Renal cortical epithelial cell (primary cell): ENCODE data around the gene RPTN. TPM values are rescaled to one million over a fixed set of nuclear protein-coding genes. Genes with fewer than 3 reads are reported as not detected.

ENCODE experiments used
- DNase-seq: peaks from one replicate; pipeline ENCODE4 v3.0.0-alpha.2; 2011; ENCODE audit warnings: low read depth
- total RNA-seq: library from RNA; depleted of rRNA; stranded (reverse); fragments of >200 nt; gene quantifications from 2 replicates; pipeline ENCODE4 v1.2.3, GENCODE V29; 2014

RPTN gene
- 0.10 TPM in 1 of 2 replicates, not detected in the other for total RNA-seq

GRCh38 chr1:152159144-152159543 is at the start of gene RPTN:
Gene RPTN (minus strand): TSS chr1:152159228. CDS start chr1:152157889, 1,339 bp downstream.
- no peak for DNase-seq

GRCh38 chr1:152198982-152199381 is 40.0 kb upstream of the RPTN start:
- DNase-seq: peak; percentile 42

GRCh38 chr1:152197361-152197941 is 38.4 kb upstream of the RPTN start:
- DNase-seq: no peak

GRCh38 chr1:152191711-152192110 is 32.7 kb upstream of the RPTN start:
- no peak for DNase-seq

- DNase-seq: peak; percentile 23
Observed at GRCh38 chr1:152191260-152191659, 32.2 kb upstream of the RPTN start.

GRCh38 chr1:152190589-152190988 is 31.6 kb upstream of the RPTN start:
- peak; percentile 26 for DNase-seq

GRCh38 chr1:152189657-152190442 is 30.8 kb upstream of the RPTN start:
- peak; percentile 63 for DNase-seq

- peak; percentile 58 for DNase-seq
Observed at GRCh38 chr1:152188673-152189591, 29.9 kb upstream of the RPTN start.

- DNase-seq: peak; percentile 19
Observed at GRCh38 chr1:152186556-152187285, 27.7 kb upstream of the RPTN start.

GRCh38 chr1:152185544-152186391 is 26.7 kb upstream of the RPTN start:
- DNase-seq: peak; percentile 76

GRCh38 chr1:152182944-152183361 is 23.9 kb upstream of the RPTN start:
- peak; percentile 80 for DNase-seq

- peak; percentile 54 for DNase-seq
Observed at GRCh38 chr1:152182431-152182830, 23.4 kb upstream of the RPTN start.

- DNase-seq: no peak
Observed at GRCh38 chr1:152179566-152179965, 20.5 kb upstream of the RPTN start.

GRCh38 chr1:152170287-152170905 is 11.4 kb upstream of the RPTN start:
- DNase-seq: no peak

- no peak for DNase-seq
Observed at GRCh38 chr1:152169366-152170025, 10.5 kb upstream of the RPTN start.

- DNase-seq: peak; percentile 38
Observed at GRCh38 chr1:152168535-152168868, 9.5 kb upstream of the RPTN start.

- DNase-seq: peak; percentile 98
Observed at GRCh38 chr1:152167835-152168534, 9.0 kb upstream of the RPTN start.

GRCh38 chr1:152166966-152167365 is 7.9 kb upstream of the RPTN start:
- no peak for DNase-seq
